ENCODE measurements around the gene EPAS1.

DNA sequence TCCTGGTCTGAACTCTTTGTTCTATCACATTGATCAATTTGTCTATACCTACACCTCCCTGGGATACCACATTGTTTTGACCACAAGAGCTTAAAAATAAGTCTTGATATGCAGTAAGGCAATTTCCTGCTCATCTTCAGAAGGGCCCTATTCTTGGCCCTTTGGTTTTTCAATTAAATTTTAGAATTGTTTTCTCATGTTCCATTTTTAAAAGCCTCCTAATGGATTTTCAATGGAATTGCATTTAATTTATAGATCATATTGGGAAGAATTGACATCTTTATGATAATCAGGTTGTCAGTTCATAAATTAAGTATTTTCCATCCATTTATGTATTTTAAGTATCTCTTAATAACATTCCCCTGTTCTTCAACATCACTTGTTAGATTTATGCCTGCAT is 47.6 kb upstream of the EPAS1 start:
- TF ChIP-seq, protein P1, sequence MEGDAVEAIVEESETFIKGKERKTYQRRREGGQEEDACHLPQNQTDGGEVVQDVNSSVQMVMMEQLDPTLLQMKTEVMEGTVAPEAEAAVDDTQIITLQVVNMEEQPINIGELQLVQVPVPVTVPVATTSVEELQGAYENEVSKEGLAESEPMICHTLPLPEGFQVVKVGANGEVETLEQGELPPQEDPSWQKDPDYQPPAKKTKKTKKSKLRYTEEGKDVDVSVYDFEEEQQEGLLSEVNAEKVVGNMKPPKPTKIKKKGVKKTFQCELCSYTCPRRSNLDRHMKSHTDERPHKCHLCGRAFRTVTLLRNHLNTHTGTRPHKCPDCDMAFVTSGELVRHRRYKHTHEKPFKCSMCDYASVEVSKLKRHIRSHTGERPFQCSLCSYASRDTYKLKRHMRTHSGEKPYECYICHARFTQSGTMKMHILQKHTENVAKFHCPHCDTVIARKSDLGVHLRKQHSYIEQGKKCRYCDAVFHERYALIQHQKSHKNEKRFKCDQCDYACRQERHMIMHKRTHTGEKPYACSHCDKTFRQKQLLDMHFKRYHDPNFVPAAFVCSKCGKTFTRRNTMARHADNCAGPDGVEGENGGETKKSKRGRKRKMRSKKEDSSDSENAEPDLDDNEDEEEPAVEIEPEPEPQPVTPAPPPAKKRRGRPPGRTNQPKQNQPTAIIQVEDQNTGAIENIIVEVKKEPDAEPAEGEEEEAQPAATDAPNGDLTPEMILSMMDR (IDR thresholded peaks at IDR 0.05), result no peak
- no peak for TF ChIP-seq POLR2A (IDR thresholded peaks at IDR 0.05)

Data from stomach (tissue), 4 donors.